Body of pancreas (tissue), 4 donors: ENCODE data around the gene NAIF1. TPM values are rescaled to one million over a fixed set of nuclear protein-coding genes. Genes with fewer than 3 reads are reported as not detected.
A peak's percentile ranks its signal among the peaks of the same experiment; 100 is the strongest.

Experiments
- ATAC-seq: fragments of 150-250 bp; one replicate; pipeline ENCODE4 v1.9.1; 2016
- DNase-seq, 4 donors: peaks; one replicate each; pipeline ENCODE4 v3.0.0-alpha.2; 2019
- H3K27ac ChIP-seq, 4 donors: fragments of 200-600 bp; sonication (generic); 1 replicate in 3 of 4; 2 replicates in 1 of 4; pipeline versions ENCODE4 v1.5.1 to v1.6.1; 2016 to 2019; ENCODE audit warnings: mild to moderate bottlenecking in 1 of 4, mixed read lengths in 1 of 4, moderate library complexity in 1 of 4
- H3K27me3 ChIP-seq, 2 donors: fragments of 200-600 bp; sonication (generic); one replicate each; pipeline ENCODE4 v1.6.0; 2016; ENCODE audit warnings: mild to moderate bottlenecking in 1 of 2
- H3K36me3 ChIP-seq, 2 donors: fragments of 200-600 bp; sonication (generic); replicated peaks in 1 of 2; 2 replicates each; pipeline ENCODE4 v1.5.1; 2016; ENCODE audit warnings: low read depth in 2 of 2; ENCODE audit not compliant: insufficient read depth in 1 of 2
- H3K4me1 ChIP-seq: fragments of 200-600 bp; sonication (generic); one replicate; pipeline ENCODE4 v1.6.0; 2016
- H3K4me3 ChIP-seq, 2 donors: fragments of 200-600 bp; sonication (generic); 1 replicate in 1 of 2; 2 replicates in 1 of 2; pipeline ENCODE4 v1.5.1; 2016 to 2019
- H3K9me3 ChIP-seq, 3 donors: fragments of 200-600 bp; sonication (generic); 1 replicate in 2 of 3; 2 replicates in 1 of 3; pipeline ENCODE4 v1.5.1; 2016
- CTCF ChIP-seq, 7 experiments: fragments of 450-650 bp in 4 of 7; fragments of 200-600 bp in 3 of 7; sonication (generic) in 3 of 7; IDR thresholded peaks; one replicate each; pipeline ENCODE4 v1.5.1; 2016 to 2019; ENCODE audit warnings: antibody characterized with exemption in 7 of 7
- POLR2A ChIP-seq, 3 donors: fragments of 450-650 bp; IDR thresholded peaks; one replicate each; pipeline ENCODE4 v1.6.1; 2016; ENCODE audit warnings: antibody characterized with exemption in 3 of 3, mild to moderate bottlenecking in 2 of 3
- WGBS, 2 donors: methylation state at CpG; one replicate each; pipeline ENCODE4 v1.1.5; 2017; 5-methylcytosine and 5-hydroxymethylcytosine counted together
- intact Hi-C: fragments of 100-400 bp; cut with DNase I; formaldehyde crosslinking; loops from one replicate; pipeline ENCODE4 v1.15.1; 2023
- total RNA-seq, 2 donors: library from RNA; depleted of rRNA; stranded (reverse); fragments of >200 nt; gene quantifications; one replicate each; pipeline ENCODE4 v1.1.0, GENCODE V29; 2016

NAIF1 gene
- total RNA-seq, 2 donors from 2014 or later = 1.3 to 4.9 TPM

GRCh38 chr9:128056086-128056485 lies 11.0 kb downstream of the NAIF1 start:
- 86 to 94% methylated on average over 3 of the region's 3 CpGs for WGBS, 2 donors
- Histone ChIP-seq H3K9me3 (no peaks in the 10 kb centered on the region), H3K36me3 (no peaks in the 10 kb centered on the region), H3K4me3 (no peak overlapping the region), H3K27ac (peak overlapping the region; percentile 89 to 93 (median 90)), H3K27me3 (no peaks in the 10 kb centered on the region), H3K4me1 (peaks cover 65% of the 10 kb centered on the region)
- DNase-seq (peak in 3 of 4 donors; percentile 43 to 72 (median 54)), ATAC-seq (peak; percentile 3)
- intact Hi-C loops = no loop called here
- TF ChIP-seq POLR2A (IDR thresholded peaks at IDR 0.05) (no peak), CTCF (IDR thresholded peaks at IDR 0.05) (no peak)

GRCh38 chr9:128055344-128056040 lies 11.6 kb downstream of the NAIF1 start:
- intact Hi-C loops = no loop called here

GRCh38 chr9:128054087-128054486 lies 13.0 kb downstream of the NAIF1 start:
- Histone ChIP-seq H3K36me3 (no peaks in the 10 kb centered on the region), H3K4me3 (no peak overlapping the region), H3K9me3 (no peaks in the 10 kb centered on the region), H3K4me1 (peaks cover 57% of the 10 kb centered on the region), H3K27ac (peak overlapping the region in 1 of 4 donors; percentile 90), H3K27me3 (no peaks in the 10 kb centered on the region)
- ATAC-seq = no peak
- intact Hi-C loops = no loop called here
- TF ChIP-seq CTCF (IDR thresholded peaks at IDR 0.05) = no peak
- TF ChIP-seq POLR2A (IDR thresholded peaks at IDR 0.05) = no peak
- WGBS, 2 donors = 63 to 94% methylated on average over 3 of the region's 3 CpGs
- DNase-seq = no peak

More at GRCh38 chr9:128055344-128056040, 11.6 kb downstream of the NAIF1 start:
- WGBS, 2 donors = 39 to 65% methylated on average over 7 of the region's 7 CpGs
- ATAC-seq (peak; percentile 85), DNase-seq (peak; percentile 79 to 91 (median 86))
- peaks cover 65% of the 10 kb centered on the region for H3K4me1 ChIP-seq
- no peaks in the 10 kb centered on the region for H3K36me3 ChIP-seq
- H3K9me3 ChIP-seq = no peaks in the 10 kb centered on the region
- peak in 2 of 7 experiments; percentile 1 to 12 for TF ChIP-seq CTCF (IDR thresholded peaks at IDR 0.05)
- peak; percentile 32 to 56 (median 53) for TF ChIP-seq POLR2A (IDR thresholded peaks at IDR 0.05)
- peak overlapping the region; percentile 89 to 93 (median 90) for H3K27ac ChIP-seq
- no peaks in the 10 kb centered on the region for H3K27me3 ChIP-seq
- no peak overlapping the region for H3K4me3 ChIP-seq

GRCh38 chr9:128053560-128053959 lies 13.6 kb downstream of the NAIF1 start:
- WGBS, 2 donors = 83 to 86% methylated on average over 11 of the region's 11 CpGs
- intact Hi-C loops = no loop called here
- H3K4me3 ChIP-seq = no peak overlapping the region
- H3K27ac ChIP-seq = peak overlapping the region in 1 of 4 donors; percentile 90
- H3K9me3 ChIP-seq = no peaks in the 10 kb centered on the region
- no peak for ATAC-seq
- H3K4me1 ChIP-seq = peaks cover 52% of the 10 kb centered on the region
- H3K36me3 ChIP-seq = no peaks in the 10 kb centered on the region
- H3K27me3 ChIP-seq = no peaks in the 10 kb centered on the region
- TF ChIP-seq POLR2A (IDR thresholded peaks at IDR 0.05) (no peak), CTCF (IDR thresholded peaks at IDR 0.05) (no peak)
- DNase-seq = peak in 1 of 4 donors; percentile 72
